Muscle of leg (tissue), 11 donors: ENCODE results near the gene PCDH9. TPM values are rescaled to one million over a fixed set of nuclear protein-coding genes. Genes with fewer than 3 reads are reported as not detected.
A peak's percentile ranks its signal among the peaks of the same experiment; 100 is the strongest.

Source experiments
- DNase-seq: peaks from one replicate; pipeline ENCODE4 v3.0.0; 2013
- H3K27ac ChIP-seq: one replicate; pipeline ENCODE4 v1.5.1; 2013; ENCODE audit warnings: mild to moderate bottlenecking, low read length, control low read depth
- H3K27me3 ChIP-seq: one replicate; pipeline ENCODE4 v1.6.1; 2013; ENCODE audit warnings: low read length; ENCODE audit not compliant: control insufficient read depth, insufficient read depth
- H3K36me3 ChIP-seq: one replicate; pipeline ENCODE4 v1.6.1; 2013; ENCODE audit warnings: low read length; ENCODE audit not compliant: control insufficient read depth, insufficient read depth
- H3K4me1 ChIP-seq: one replicate; pipeline ENCODE4 v1.6.1; 2013; ENCODE audit warnings: low read length; ENCODE audit not compliant: control insufficient read depth, insufficient read depth
- H3K4me3 ChIP-seq: one replicate; pipeline ENCODE4 v1.5.1; 2013; ENCODE audit warnings: low read length, control low read depth
- H3K9me3 ChIP-seq: replicated peaks from 2 replicates; pipeline ENCODE4 v1.6.1; 2013; ENCODE audit warnings: low read depth, low read length; ENCODE audit not compliant: control insufficient read depth
- WGBS: methylation state at CpG from one replicate; pipeline ENCODE4 v1.1.5; 2013; ENCODE audit warnings: missing lambda C conversion rate; ENCODE audit not compliant: insufficient coverage; 5-methylcytosine and 5-hydroxymethylcytosine counted together
- polyA plus RNA-seq, 8 donors: library from polyadenylated mRNA; unstranded; fragments of 120-200 nt; gene quantifications; one replicate each; pipeline versions ENCODE4 v1.2.1 to v1.2.3, GENCODE V29; 2013; ENCODE audit warnings: inconsistent platforms in 1 of 8, low replicate concordance in 1 of 8; ENCODE audit not compliant: insufficient read length in 8 of 8, insufficient read depth in 1 of 8
- total RNA-seq: library from RNA; stranded (reverse); fragments of 120-200 nt; gene quantifications from one replicate; pipeline ENCODE4 v1.2.4, GENCODE V29; 2013

Gene PCDH9
- total and polyA plus RNA-seq, 9 donors: 1.7 to 8.3 (median 3.1) TPM

- Histone ChIP-seq H3K9me3 (peaks cover 2% of the 10 kb centered on the region), H3K4me1 (no peaks in the 10 kb centered on the region), H3K27ac (no peak overlapping the region), H3K36me3 (no peaks in the 10 kb centered on the region), H3K27me3 (no peaks in the 10 kb centered on the region), H3K4me3 (no peak overlapping the region)
- WGBS: no CpG with 5 or more reads among the region's 2 CpGs
- DNase-seq: no peak
These were observed 814.7 kb downstream of the PCDH9 start for GRCh38 chr13:66415444-66415843.

DNA sequence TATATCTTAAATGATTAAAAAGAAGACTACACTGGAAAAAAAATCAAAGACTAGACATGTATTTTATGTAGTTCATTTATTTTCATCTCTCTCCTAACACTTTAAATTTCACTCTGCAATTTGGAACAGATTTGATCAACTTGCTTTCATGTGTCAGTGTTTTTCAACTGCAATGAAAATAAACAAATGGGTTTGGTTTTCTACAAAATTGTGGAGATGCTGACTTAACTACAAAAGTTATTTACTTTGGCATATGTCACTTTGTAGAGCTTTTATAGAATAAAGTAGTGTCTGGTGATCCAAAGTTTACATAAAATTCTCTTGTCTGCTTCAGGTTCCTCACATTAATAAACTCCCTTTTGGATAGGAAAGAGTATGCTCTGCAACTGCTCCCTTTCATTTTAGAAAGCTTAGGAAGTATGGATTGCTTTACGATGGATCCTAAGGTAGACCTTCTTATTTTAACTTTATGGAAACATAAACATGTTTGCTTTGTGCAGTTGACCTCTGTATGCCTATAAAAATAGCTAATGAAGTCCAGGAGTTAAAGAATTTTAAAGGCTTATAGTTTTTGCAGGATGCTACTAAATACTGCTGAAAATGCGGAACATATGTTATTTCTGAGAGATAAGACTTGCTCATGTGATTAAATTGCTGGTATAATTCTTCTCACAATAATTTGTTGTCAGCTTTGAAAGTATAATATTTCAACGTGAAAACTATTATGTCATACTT lies 815.9 kb downstream of the PCDH9 start:
- Histone ChIP-seq H3K4me1 (no peaks in the 10 kb centered on the region), H3K9me3 (no peaks in the 10 kb centered on the region), H3K36me3 (no peaks in the 10 kb centered on the region), H3K4me3 (no peak overlapping the region), H3K27me3 (no peaks in the 10 kb centered on the region), H3K27ac (no peak overlapping the region)
- no peak for DNase-seq
- no CpG with 5 or more reads among the region's 3 CpGs for WGBS

GRCh38 chr13:66410314-66410713 lies 819.8 kb downstream of the PCDH9 start:
- no peaks in the 10 kb centered on the region for H3K27me3 ChIP-seq
- DNase-seq: peak; percentile 10
- no CpG with 5 or more reads among the region's 1 CpG for WGBS
- H3K36me3 ChIP-seq: no peaks in the 10 kb centered on the region
- no peaks in the 10 kb centered on the region for H3K9me3 ChIP-seq
- no peak overlapping the region for H3K27ac ChIP-seq
- no peaks in the 10 kb centered on the region for H3K4me1 ChIP-seq
- H3K4me3 ChIP-seq: no peak overlapping the region

GRCh38 chr13:66409542-66409941 lies 820.6 kb downstream of the PCDH9 start:
- WGBS: 50% methylated on average over 1 of the region's 3 CpGs
- no peaks in the 10 kb centered on the region for H3K4me1 ChIP-seq
- no peaks in the 10 kb centered on the region for H3K27me3 ChIP-seq

GRCh38 chr13:66407128-66407527 lies 823.0 kb downstream of the PCDH9 start:
- no peaks in the 10 kb centered on the region for H3K36me3 ChIP-seq
- H3K9me3 ChIP-seq: no peaks in the 10 kb centered on the region
- H3K4me3 ChIP-seq: no peak overlapping the region
- no peak overlapping the region for H3K27ac ChIP-seq
- H3K27me3 ChIP-seq: no peaks in the 10 kb centered on the region
- no peak for DNase-seq
- H3K4me1 ChIP-seq: no peaks in the 10 kb centered on the region
- no CpG with 5 or more reads among the region's 4 CpGs for WGBS

More at GRCh38 chr13:66409542-66409941, 820.6 kb downstream of the PCDH9 start:
- no peaks in the 10 kb centered on the region for H3K9me3 ChIP-seq
- no peak for DNase-seq
- H3K36me3 ChIP-seq: no peaks in the 10 kb centered on the region
- H3K27ac ChIP-seq: no peak overlapping the region
- H3K4me3 ChIP-seq: no peak overlapping the region

DNA sequence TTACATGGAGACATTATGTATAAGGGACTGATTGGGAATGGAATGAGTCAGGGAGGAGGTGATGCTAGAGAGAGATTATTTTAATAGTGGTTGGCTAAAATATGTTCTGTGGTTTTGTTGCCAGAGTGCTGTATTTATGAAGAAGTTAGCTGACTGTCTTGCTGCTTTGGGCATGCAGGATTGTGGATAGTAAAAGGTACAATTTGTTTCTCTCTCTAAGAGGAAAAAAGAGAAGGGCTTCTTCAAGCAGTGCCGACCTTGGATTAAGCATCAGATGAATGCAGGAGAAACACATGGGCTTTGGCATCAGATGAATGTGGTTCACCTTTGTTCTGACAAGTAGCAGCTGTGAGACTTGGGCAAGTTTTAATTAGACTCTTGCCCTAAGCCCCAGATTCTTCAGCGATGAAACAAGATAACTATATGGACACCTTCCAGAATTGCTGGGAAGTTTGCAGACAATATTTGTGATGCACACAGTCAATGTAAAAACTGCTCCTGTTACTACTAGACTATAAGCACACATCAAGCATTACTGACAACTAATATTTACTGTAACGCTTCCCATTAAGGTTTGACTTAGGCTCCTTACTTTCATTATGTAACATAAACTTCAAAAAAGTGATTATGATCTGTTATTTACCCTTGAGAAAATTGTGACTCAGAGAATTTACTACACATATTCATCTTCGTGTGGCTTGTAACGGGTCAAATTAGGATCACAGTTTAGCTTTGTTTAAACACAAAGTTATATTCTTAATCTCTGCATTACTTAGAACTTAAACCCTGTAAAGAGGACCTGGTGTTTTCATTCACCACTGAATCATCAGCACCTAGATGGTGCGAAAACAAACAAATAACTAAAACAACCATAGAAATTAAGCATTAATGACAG lies 824.0 kb downstream of the PCDH9 start:
- no peaks in the 10 kb centered on the region for H3K9me3 ChIP-seq
- no peak overlapping the region for H3K27ac ChIP-seq
- DNase-seq: peak; percentile 53
- H3K27me3 ChIP-seq: no peaks in the 10 kb centered on the region
- H3K4me1 ChIP-seq: no peaks in the 10 kb centered on the region
- H3K36me3 ChIP-seq: no peaks in the 10 kb centered on the region
- H3K4me3 ChIP-seq: no peak overlapping the region
- 50% methylated on average over 1 of the region's 6 CpGs for WGBS

GRCh38 chr13:66402546-66402945 lies 827.6 kb downstream of the PCDH9 start:
- no peak overlapping the region for H3K27ac ChIP-seq
- DNase-seq: no peak
- no peak overlapping the region for H3K4me3 ChIP-seq
- H3K27me3 ChIP-seq: no peaks in the 10 kb centered on the region
- WGBS: no CpG with 5 or more reads among the region's 2 CpGs
- H3K9me3 ChIP-seq: no peaks in the 10 kb centered on the region
- no peaks in the 10 kb centered on the region for H3K4me1 ChIP-seq
- no peaks in the 10 kb centered on the region for H3K36me3 ChIP-seq

- Histone ChIP-seq H3K36me3 (no peaks in the 10 kb centered on the region), H3K27me3 (no peaks in the 10 kb centered on the region), H3K4me1 (no peaks in the 10 kb centered on the region), H3K9me3 (no peaks in the 10 kb centered on the region), H3K4me3 (no peak overlapping the region), H3K27ac (no peak overlapping the region)
- no CpG with 5 or more reads among the region's 1 CpG for WGBS
- no peak for DNase-seq
These were observed 828.1 kb downstream of the PCDH9 start for GRCh38 chr13:66402066-66402465.

DNA sequence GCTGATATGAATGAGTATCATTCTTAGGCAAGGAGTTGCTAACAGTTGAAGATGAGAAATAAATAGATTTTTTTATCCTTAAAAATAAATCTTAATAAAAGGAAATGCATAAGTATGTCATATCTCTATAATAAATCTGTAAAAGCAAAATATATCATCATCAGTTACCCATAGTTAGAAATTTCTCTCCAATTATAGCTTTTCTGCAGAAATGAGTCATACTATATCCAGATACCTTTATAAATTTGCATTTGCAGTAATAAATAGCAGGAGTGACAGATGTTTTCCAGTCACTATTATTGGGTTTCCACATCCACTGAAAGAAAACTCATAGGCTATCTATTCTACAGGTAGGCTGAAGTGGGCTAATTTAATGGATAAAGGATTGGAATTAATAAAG lies 829.8 kb downstream of the PCDH9 start:
- Histone ChIP-seq H3K27ac (no peak overlapping the region), H3K4me1 (no peaks in the 10 kb centered on the region), H3K9me3 (no peaks in the 10 kb centered on the region), H3K36me3 (no peaks in the 10 kb centered on the region), H3K27me3 (no peaks in the 10 kb centered on the region), H3K4me3 (no peak overlapping the region)
- no peak for DNase-seq

GRCh38 chr13:66399873-66400272 lies 830.3 kb downstream of the PCDH9 start:
- no peaks in the 10 kb centered on the region for H3K4me1 ChIP-seq
- WGBS: 100% methylated on average over 1 of the region's 1 CpG
- no peak overlapping the region for H3K27ac ChIP-seq

More at GRCh38 chr13:66399873-66400272, 830.3 kb downstream of the PCDH9 start:
- no peak overlapping the region for H3K4me3 ChIP-seq
- H3K9me3 ChIP-seq: no peaks in the 10 kb centered on the region
- no peaks in the 10 kb centered on the region for H3K36me3 ChIP-seq
- no peak for DNase-seq
- no peaks in the 10 kb centered on the region for H3K27me3 ChIP-seq
